K562 (cell line): Measurements from ENCODE around the gene PTGIR. TPM values are rescaled to one million over a fixed set of nuclear protein-coding genes. Genes with fewer than 3 reads are reported as not detected.

Source experiments
- EHMT2 ChIP-seq: fragments of 450-650 bp; IDR thresholded peaks from 2 replicates; pipeline ENCODE4 v1.6.1; 2018; ENCODE audit warnings: antibody characterized with exemption
- ETV6 ChIP-seq, 3 experiments: fragments of 150-350 bp in 1 of 3; sonication (generic) in 1 of 3; formaldehyde crosslinking in 1 of 3; IDR thresholded peaks; 2 replicates each; pipeline versions ENCODE4 v1.6.1 to v1.8.0; 2014 to 2022; ENCODE audit warnings: borderline replicate concordance in 2 of 3, low read depth in 2 of 3, antibody characterized with exemption in 1 of 3, low read length in 1 of 3, mild to moderate bottlenecking in 1 of 3, missing genetic modification reagents in 1 of 3
- HDAC1 ChIP-seq, 2 experiments: fragments of 450-650 bp; IDR thresholded peaks; 2 replicates each; pipeline ENCODE4 v1.6.1; 2016 to 2017; ENCODE audit warnings: inconsistent platforms in 1 of 2, mild to moderate bottlenecking in 1 of 2, moderate library complexity in 1 of 2
- NFRKB ChIP-seq: fragments of 450-650 bp; IDR thresholded peaks from 2 replicates; pipeline ENCODE4 v1.6.1; 2016; ENCODE audit warnings: low read depth
- PHF8 ChIP-seq: fragments of 200-600 bp; sonication (generic); IDR thresholded peaks from 2 replicates; pipeline ENCODE4 v1.6.1; 2012; ENCODE audit warnings: mixed run types, mild to moderate bottlenecking, inconsistent platforms, low read length, moderate library complexity, borderline replicate concordance
- SIN3A ChIP-seq, 2 experiments: fragments of 150-350 bp in 1 of 2; IDR thresholded peaks; 2 replicates each; pipeline ENCODE4 v1.6.1; 2011 to 2016; ENCODE audit warnings: borderline replicate concordance in 2 of 2, low read depth in 2 of 2, low read length in 2 of 2, mild to moderate bottlenecking in 2 of 2, moderate library complexity in 2 of 2; ENCODE audit not compliant: control insufficient read depth in 1 of 2
- TAF15 ChIP-seq: fragments of 200-400 bp; formaldehyde crosslinking; IDR thresholded peaks from 2 replicates; pipeline ENCODE4 v1.6.1; 2017; ENCODE audit warnings: mild to moderate bottlenecking, low read depth, low read length, moderate library complexity
- WHSC1 ChIP-seq: IDR thresholded peaks from one replicate; pipeline ENCODE4 v1.6.1; 2012; ENCODE audit warnings: low read length, control low read depth, inconsistent platforms
- ZNF830 ChIP-seq: fragments of 250-450 bp; sonication (Bioruptor Pico); IDR thresholded peaks from 2 replicates; pipeline ENCODE4 v1.5.0; 2021; ENCODE audit warnings: mild to moderate bottlenecking
- polyA plus RNA-seq, 8 experiments: library from polyadenylated mRNA; depleted of rRNA in 4 of 8; stranded (reverse) in 5 of 8; unstranded in 3 of 8; fragments of >200 nt; fragmentation: Nextera tagmentation in 2 of 8; fragmentation: Illumina TruSeq in 1 of 8; extraction: Ambion mirVana in 2 of 8; extraction: Trizol in 1 of 8; gene quantifications; 2 replicates each; pipeline versions ENCODE4 v1.2.1 to v1.2.3, GENCODE V29; 2011 to 2014; ENCODE audit warnings: inconsistent platforms in 1 of 8, missing spikeins in 1 of 8
- total RNA-seq, 7 experiments: library from RNA; depleted of rRNA in 6 of 7; stranded (reverse); fragments of >200 nt in 6 of 7; fragmentation: Illumina TruSeq in 2 of 7; extraction: Trizol in 2 of 7; gene quantifications; 2 replicates each; pipeline versions ENCODE4 v1.2.1 to v1.2.3, GENCODE V29; 2011 to 2021; ENCODE audit warnings: low replicate concordance in 1 of 7
- TF ChIP-seq, protein P1 (sequence below): fragments of 250-450 bp; sonication (Bioruptor Pico); IDR thresholded peaks from 2 replicates; pipeline ENCODE4 v1.4.0; 2020
- TF ChIP-seq, protein P2 (sequence below): fragments of 450-650 bp; formaldehyde crosslinking; IDR thresholded peaks from 2 replicates; pipeline ENCODE4 v1.4.0; 2020; ENCODE audit warnings: mild to moderate bottlenecking, mixed read lengths
- TF ChIP-seq, protein P3 (sequence below): fragments of 450-650 bp; IDR thresholded peaks from 2 replicates; pipeline ENCODE4 v1.6.1; 2017; ENCODE audit warnings: antibody characterized with exemption, mild to moderate bottlenecking
- TF ChIP-seq, protein P4 (sequence below): fragments of 250-450 bp; sonication (Bioruptor Pico); IDR thresholded peaks from 2 replicates; pipeline ENCODE4 v1.8.0; 2022; ENCODE audit warnings: moderate library complexity, mild to moderate bottlenecking, inconsistent platforms

PTGIR gene
- total and polyA plus RNA-seq, 9 of the 15 experiments (the other 6 are each of a cell fraction or from before 2014, with no cell fraction given) = 0.11 to 3.4 (median 1.1) TPM; not detected in 1

DNA sequence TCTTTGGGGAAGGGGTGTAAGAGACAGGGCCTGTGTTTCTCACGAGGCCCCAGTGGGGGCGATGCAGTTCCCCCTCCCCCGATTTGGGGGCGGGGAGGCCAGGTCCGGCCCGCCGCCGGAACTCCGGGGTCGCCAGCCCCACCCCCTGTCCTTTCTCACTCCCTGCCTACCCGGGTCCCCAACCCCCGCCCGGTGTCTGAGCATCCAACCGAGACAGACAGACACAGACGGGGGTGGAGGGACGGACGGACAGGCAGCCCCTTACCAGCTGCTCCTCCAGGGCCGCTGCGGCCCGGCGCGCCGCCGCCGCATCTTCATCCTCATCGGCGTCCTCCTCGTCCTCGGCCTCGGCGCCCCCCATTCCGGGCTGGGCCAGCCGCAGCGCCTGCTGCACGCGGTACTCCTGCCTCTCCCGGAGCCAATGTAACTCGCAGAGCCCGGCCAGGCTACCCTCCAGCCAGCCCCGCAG is 35.7 kb upstream of the PTGIR start (continued):
- TF ChIP-seq, protein P1, sequence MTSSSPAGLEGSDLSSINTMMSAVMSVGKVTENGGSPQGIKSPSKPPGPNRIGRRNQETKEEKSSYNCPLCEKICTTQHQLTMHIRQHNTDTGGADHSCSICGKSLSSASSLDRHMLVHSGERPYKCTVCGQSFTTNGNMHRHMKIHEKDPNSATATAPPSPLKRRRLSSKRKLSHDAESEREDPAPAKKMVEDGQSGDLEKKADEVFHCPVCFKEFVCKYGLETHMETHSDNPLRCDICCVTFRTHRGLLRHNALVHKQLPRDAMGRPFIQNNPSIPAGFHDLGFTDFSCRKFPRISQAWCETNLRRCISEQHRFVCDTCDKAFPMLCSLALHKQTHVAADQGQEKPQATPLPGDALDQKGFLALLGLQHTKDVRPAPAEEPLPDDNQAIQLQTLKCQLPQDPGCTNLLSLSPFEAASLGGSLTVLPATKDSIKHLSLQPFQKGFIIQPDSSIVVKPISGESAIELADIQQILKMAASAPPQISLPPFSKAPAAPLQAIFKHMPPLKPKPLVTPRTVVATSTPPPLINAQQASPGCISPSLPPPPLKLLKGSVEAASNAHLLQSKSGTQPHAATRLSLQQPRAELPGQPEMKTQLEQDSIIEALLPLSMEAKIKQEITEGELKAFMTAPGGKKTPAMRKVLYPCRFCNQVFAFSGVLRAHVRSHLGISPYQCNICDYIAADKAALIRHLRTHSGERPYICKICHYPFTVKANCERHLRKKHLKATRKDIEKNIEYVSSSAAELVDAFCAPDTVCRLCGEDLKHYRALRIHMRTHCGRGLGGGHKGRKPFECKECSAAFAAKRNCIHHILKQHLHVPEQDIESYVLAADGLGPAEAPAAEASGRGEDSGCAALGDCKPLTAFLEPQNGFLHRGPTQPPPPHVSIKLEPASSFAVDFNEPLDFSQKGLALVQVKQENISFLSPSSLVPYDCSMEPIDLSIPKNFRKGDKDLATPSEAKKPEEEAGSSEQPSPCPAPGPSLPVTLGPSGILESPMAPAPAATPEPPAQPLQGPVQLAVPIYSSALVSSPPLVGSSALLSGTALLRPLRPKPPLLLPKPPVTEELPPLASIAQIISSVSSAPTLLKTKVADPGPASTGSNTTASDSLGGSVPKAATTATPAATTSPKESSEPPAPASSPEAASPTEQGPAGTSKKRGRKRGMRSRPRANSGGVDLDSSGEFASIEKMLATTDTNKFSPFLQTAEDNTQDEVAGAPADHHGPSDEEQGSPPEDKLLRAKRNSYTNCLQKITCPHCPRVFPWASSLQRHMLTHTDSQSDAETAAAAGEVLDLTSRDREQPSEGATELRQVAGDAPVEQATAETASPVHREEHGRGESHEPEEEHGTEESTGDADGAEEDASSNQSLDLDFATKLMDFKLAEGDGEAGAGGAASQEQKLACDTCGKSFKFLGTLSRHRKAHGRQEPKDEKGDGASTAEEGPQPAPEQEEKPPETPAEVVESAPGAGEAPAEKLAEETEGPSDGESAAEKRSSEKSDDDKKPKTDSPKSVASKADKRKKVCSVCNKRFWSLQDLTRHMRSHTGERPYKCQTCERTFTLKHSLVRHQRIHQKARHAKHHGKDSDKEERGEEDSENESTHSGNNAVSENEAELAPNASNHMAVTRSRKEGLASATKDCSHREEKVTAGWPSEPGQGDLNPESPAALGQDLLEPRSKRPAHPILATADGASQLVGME (CRISPR knock-in tag) = no peak
- TF ChIP-seq WHSC1 = no peak
- TF ChIP-seq NFRKB = no peak
- TF ChIP-seq TAF15 = no peak
- TF ChIP-seq SIN3A (IDR thresholded peaks at IDR 0.05; ENCODE audit: borderline replicate concordance in 2 of 2, control insufficient read depth in 1 of 2, low read depth in 2 of 2, low read length in 2 of 2) = peak in 1 of 2 experiments; percentile 59; a peak in 1 of 4 replicates
- no peak for TF ChIP-seq ETV6 (IDR thresholded peaks at IDR 0.05; ENCODE audit: borderline replicate concordance in 1 of 2, low read depth in 2 of 2, low read length in 1 of 2)
- no peak for TF ChIP-seq ETV6 (CRISPR knock-in tag; IDR thresholded peaks at IDR 0.05; ENCODE audit: borderline replicate concordance)
- TF ChIP-seq, protein P2, sequence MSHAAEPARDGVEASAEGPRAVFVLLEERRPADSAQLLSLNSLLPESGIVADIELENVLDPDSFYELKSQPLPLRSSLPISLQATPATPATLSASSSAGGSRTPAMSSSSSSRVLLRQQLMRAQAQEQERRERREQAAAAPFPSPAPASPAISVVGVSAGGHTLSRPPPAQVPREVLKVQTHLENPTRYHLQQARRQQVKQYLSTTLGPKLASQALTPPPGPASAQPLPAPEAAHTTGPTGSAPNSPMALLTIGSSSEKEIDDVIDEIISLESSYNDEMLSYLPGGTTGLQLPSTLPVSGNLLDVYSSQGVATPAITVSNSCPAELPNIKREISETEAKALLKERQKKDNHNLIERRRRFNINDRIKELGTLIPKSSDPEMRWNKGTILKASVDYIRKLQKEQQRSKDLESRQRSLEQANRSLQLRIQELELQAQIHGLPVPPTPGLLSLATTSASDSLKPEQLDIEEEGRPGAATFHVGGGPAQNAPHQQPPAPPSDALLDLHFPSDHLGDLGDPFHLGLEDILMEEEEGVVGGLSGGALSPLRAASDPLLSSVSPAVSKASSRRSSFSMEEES = no peak
- TF ChIP-seq, protein P3, sequence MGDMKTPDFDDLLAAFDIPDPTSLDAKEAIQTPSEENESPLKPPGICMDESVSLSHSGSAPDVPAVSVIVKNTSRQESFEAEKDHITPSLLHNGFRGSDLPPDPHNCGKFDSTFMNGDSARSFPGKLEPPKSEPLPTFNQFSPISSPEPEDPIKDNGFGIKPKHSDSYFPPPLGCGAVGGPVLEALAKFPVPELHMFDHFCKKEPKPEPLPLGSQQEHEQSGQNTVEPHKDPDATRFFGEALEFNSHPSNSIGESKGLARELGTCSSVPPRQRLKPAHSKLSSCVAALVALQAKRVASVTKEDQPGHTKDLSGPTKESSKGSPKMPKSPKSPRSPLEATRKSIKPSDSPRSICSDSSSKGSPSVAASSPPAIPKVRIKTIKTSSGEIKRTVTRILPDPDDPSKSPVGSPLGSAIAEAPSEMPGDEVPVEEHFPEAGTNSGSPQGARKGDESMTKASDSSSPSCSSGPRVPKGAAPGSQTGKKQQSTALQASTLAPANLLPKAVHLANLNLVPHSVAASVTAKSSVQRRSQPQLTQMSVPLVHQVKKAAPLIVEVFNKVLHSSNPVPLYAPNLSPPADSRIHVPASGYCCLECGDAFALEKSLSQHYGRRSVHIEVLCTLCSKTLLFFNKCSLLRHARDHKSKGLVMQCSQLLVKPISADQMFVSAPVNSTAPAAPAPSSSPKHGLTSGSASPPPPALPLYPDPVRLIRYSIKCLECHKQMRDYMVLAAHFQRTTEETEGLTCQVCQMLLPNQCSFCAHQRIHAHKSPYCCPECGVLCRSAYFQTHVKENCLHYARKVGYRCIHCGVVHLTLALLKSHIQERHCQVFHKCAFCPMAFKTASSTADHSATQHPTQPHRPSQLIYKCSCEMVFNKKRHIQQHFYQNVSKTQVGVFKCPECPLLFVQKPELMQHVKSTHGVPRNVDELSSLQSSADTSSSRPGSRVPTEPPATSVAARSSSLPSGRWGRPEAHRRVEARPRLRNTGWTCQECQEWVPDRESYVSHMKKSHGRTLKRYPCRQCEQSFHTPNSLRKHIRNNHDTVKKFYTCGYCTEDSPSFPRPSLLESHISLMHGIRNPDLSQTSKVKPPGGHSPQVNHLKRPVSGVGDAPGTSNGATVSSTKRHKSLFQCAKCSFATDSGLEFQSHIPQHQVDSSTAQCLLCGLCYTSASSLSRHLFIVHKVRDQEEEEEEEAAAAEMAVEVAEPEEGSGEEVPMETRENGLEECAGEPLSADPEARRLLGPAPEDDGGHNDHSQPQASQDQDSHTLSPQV = no peak
- no peak for TF ChIP-seq EHMT2
- peak in 1 of 2 experiments; percentile 41; a peak in 1 of 4 replicates for TF ChIP-seq HDAC1 (IDR thresholded peaks at IDR 0.05)
- TF ChIP-seq, protein P4, sequence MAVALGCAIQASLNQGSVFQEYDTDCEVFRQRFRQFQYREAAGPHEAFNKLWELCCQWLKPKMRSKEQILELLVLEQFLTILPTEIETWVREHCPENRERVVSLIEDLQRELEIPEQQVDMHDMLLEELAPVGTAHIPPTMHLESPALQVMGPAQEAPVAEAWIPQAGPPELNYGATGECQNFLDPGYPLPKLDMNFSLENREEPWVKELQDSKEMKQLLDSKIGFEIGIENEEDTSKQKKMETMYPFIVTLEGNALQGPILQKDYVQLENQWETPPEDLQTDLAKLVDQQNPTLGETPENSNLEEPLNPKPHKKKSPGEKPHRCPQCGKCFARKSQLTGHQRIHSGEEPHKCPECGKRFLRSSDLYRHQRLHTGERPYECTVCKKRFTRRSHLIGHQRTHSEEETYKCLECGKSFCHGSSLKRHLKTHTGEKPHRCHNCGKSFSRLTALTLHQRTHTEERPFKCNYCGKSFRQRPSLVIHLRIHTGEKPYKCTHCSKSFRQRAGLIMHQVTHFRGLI (CRISPR knock-in tag) = no peak
- TF ChIP-seq PHF8 = 0 out of 2 replicates have a peak, but pooled peaks have one; percentile 21
- no peak for TF ChIP-seq ZNF830 (CRISPR knock-in tag)
